Liver (tissue), 9 donors: ENCODE data around the gene DPP7. TPM values are rescaled to one million over a fixed set of nuclear protein-coding genes. Genes with fewer than 3 reads are reported as not detected.
A peak's percentile ranks its signal among the peaks of the same experiment; 100 is the strongest.

Experiments used
- DNase-seq: peaks from one replicate; pipeline ENCODE4 v3.0.0-alpha.2; 2017; ENCODE audit warnings: low spot score
- H3K27ac ChIP-seq, 2 donors: one replicate each; pipeline ENCODE4 v1.7.0; 2013; ENCODE audit warnings: inconsistent platforms in 2 of 2, low read length in 2 of 2, control low read depth in 1 of 2, low read depth in 1 of 2, mild to moderate bottlenecking in 1 of 2
- H3K27me3 ChIP-seq, 4 donors: one replicate each; pipeline versions ENCODE4 v1.6.1 to v1.7.0; 2013; ENCODE audit warnings: low read length in 3 of 4, inconsistent platforms in 1 of 4, mild to moderate bottlenecking in 1 of 4, moderate library complexity in 1 of 4; ENCODE audit not compliant: control insufficient read depth in 4 of 4, insufficient read depth in 4 of 4
- H3K36me3 ChIP-seq, 4 donors: one replicate each; pipeline versions ENCODE4 v1.6.1 to v1.7.0; 2013; ENCODE audit warnings: low read length in 3 of 4, mild to moderate bottlenecking in 3 of 4, low read depth in 1 of 4, moderate library complexity in 1 of 4; ENCODE audit not compliant: control insufficient read depth in 4 of 4, insufficient read depth in 3 of 4
- H3K4me1 ChIP-seq, 4 donors: one replicate each; pipeline versions ENCODE4 v1.6.1 to v1.7.0; 2013; ENCODE audit warnings: low read length in 3 of 4, mild to moderate bottlenecking in 3 of 4, moderate library complexity in 1 of 4; ENCODE audit not compliant: control insufficient read depth in 4 of 4, insufficient read depth in 4 of 4
- H3K4me3 ChIP-seq, 3 donors: one replicate each; pipeline versions ENCODE4 v1.6.1 to v1.7.0; 2013; ENCODE audit warnings: low read length in 3 of 3, control low read depth in 1 of 3, low read depth in 1 of 3, mild to moderate bottlenecking in 1 of 3
- H3K9ac ChIP-seq, 2 donors: one replicate each; pipeline ENCODE4 v1.7.0; 2013; ENCODE audit warnings: low read length in 2 of 2, mild to moderate bottlenecking in 2 of 2, moderate library complexity in 2 of 2, control low read depth in 1 of 2, low read depth in 1 of 2
- H3K9me3 ChIP-seq, 4 donors: one replicate each; pipeline versions ENCODE4 v1.6.1 to v1.7.0; 2013; ENCODE audit warnings: low read length in 3 of 4; ENCODE audit not compliant: control insufficient read depth in 4 of 4
- ATF3 ChIP-seq: IDR thresholded peaks from 2 replicates; pipeline ENCODE4 v1.6.1; 2016; ENCODE audit warnings: antibody characterized with exemption
- FOXA1 ChIP-seq: IDR thresholded peaks from 2 replicates; pipeline ENCODE4 v1.6.1; 2016; ENCODE audit warnings: antibody characterized with exemption
- FOXA2 ChIP-seq: IDR thresholded peaks from 2 replicates; pipeline ENCODE4 v1.6.1; 2016; ENCODE audit warnings: antibody characterized with exemption
- GABPA ChIP-seq, 2 donors: IDR thresholded peaks in 1 of 2; conservative IDR thresholded peaks in 1 of 2; 2 replicates each; pipeline ENCODE4 v1.6.1; 2016; ENCODE audit warnings: antibody characterized with exemption in 2 of 2, mild to moderate bottlenecking in 1 of 2, moderate library complexity in 1 of 2
- HNF4A ChIP-seq, 2 donors: conservative IDR thresholded peaks; 2 replicates each; pipeline ENCODE4 v1.6.1; 2016; ENCODE audit warnings: antibody characterized with exemption in 2 of 2, mild to moderate bottlenecking in 2 of 2
- HNF4G ChIP-seq: IDR thresholded peaks from 2 replicates; pipeline ENCODE4 v1.6.1; 2016; ENCODE audit warnings: antibody characterized with exemption
- JUND ChIP-seq, 2 donors: IDR thresholded peaks; 2 replicates each; pipeline ENCODE4 v1.6.1; 2016; ENCODE audit warnings: antibody characterized with exemption in 2 of 2
- NR2F2 ChIP-seq: IDR thresholded peaks from 2 replicates; pipeline ENCODE4 v1.6.1; 2016; ENCODE audit warnings: antibody characterized with exemption
- RAD21 ChIP-seq, 2 donors: IDR thresholded peaks; 2 replicates each; pipeline ENCODE4 v1.6.1; 2016; ENCODE audit warnings: antibody characterized with exemption in 2 of 2, mild to moderate bottlenecking in 2 of 2
- REST ChIP-seq: IDR thresholded peaks from 2 replicates; pipeline ENCODE4 v1.6.1; 2016; ENCODE audit warnings: antibody characterized with exemption, mild to moderate bottlenecking
- RXRA ChIP-seq, 2 donors: IDR thresholded peaks; 2 replicates each; pipeline ENCODE4 v1.6.1; 2017 to 2018; ENCODE audit warnings: antibody characterized with exemption in 2 of 2, mild to moderate bottlenecking in 1 of 2
- SP1 ChIP-seq: IDR thresholded peaks from 2 replicates; pipeline ENCODE4 v1.6.1; 2018; ENCODE audit warnings: antibody characterized with exemption, mild to moderate bottlenecking
- TAF1 ChIP-seq: conservative IDR thresholded peaks from 2 replicates; pipeline ENCODE4 v1.6.1; 2016; ENCODE audit warnings: antibody characterized with exemption, mild to moderate bottlenecking
- YY1 ChIP-seq: IDR thresholded peaks from 2 replicates; pipeline ENCODE4 v1.6.1; 2016; ENCODE audit warnings: antibody characterized with exemption, mild to moderate bottlenecking
- WGBS: extraction: QIAGEN DNeasy Blood & Tissue Kit; methylation state at CpG from one replicate; pipeline ENCODE4 v1.1.7; 2013; 5-methylcytosine and 5-hydroxymethylcytosine counted together
- polyA plus RNA-seq, 2 donors: library from polyadenylated mRNA; stranded (reverse) in 1 of 2; unstranded in 1 of 2; fragments of 200-250 nt in 1 of 2; fragments of >200 nt in 1 of 2; fragmentation: Nextera tagmentation in 1 of 2; extraction: Ambion mirVana in 1 of 2; gene quantifications; one replicate each; pipeline versions ENCODE4 v1.2.1 to v1.2.3, GENCODE V29; 2013 to 2015
- total RNA-seq, 2 donors: library from RNA; depleted of rRNA; stranded (reverse); fragments of >200 nt; gene quantifications; one replicate each; pipeline ENCODE4 v1.2.3, GENCODE V29; 2014
- TF ChIP-seq, protein P1 (sequence below): IDR thresholded peaks from 2 replicates; pipeline ENCODE4 v1.6.1; 2016; ENCODE audit warnings: antibody characterized with exemption
- TF ChIP-seq, protein P2 (sequence below): IDR thresholded peaks from 2 replicates; pipeline ENCODE4 v1.6.1; 2016; ENCODE audit warnings: antibody characterized with exemption
- TF ChIP-seq, protein P3 (sequence below): fragments of 150-350 bp; IDR thresholded peaks from 2 replicates; pipeline ENCODE4 v1.5.1; 2017; ENCODE audit warnings: improper control_type of control experiment, low read depth, low read length; ENCODE audit not compliant: missing input control
- donor health status: healthy.
- donor health status: healthy.
- donor health status: healthy.
- donor health status: healthy.
- donor health status: healthy.

DPP7 gene
- total and polyA plus RNA-seq, 4 donors = 25.0 to 71.1 (median 50.7) TPM

GRCh38 chr9:137156567-137157375 is 42.2 kb upstream of the DPP7 start:
- Histone ChIP-seq H3K9me3 (no peaks in the 10 kb centered on the region), H3K36me3 (no peaks in the 10 kb centered on the region), H3K4me3 (no peak overlapping the region), H3K4me1 (no peaks in the 10 kb centered on the region), H3K9ac (no peak overlapping the region), H3K27me3 (peaks cover 0 to 9% (median 6%) of the 10 kb centered on the region in 4 donors), H3K27ac (no peak overlapping the region)
- TF ChIP-seq HNF4A (conservative IDR thresholded peaks at IDR 0.05) (no peak), YY1 (no peak), FOXA1 (no peak), RAD21 (IDR thresholded peaks at IDR 0.05) (no peak), FOXA2 (no peak), TAF1 (no peak), JUND (IDR thresholded peaks at IDR 0.05) (no peak), GABPA (IDR thresholded peaks at IDR 0.05 in 1 of 2, conservative IDR thresholded peaks at IDR 0.05 in 1 of 2) (no peak), SP1 (no peak), HNF4G (no peak), NR2F2 (no peak), ATF3 (no peak)
- TF ChIP-seq, protein P1, sequence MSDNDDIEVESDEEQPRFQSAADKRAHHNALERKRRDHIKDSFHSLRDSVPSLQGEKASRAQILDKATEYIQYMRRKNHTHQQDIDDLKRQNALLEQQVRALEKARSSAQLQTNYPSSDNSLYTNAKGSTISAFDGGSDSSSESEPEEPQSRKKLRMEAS = no peak
- TF ChIP-seq, protein P2, sequence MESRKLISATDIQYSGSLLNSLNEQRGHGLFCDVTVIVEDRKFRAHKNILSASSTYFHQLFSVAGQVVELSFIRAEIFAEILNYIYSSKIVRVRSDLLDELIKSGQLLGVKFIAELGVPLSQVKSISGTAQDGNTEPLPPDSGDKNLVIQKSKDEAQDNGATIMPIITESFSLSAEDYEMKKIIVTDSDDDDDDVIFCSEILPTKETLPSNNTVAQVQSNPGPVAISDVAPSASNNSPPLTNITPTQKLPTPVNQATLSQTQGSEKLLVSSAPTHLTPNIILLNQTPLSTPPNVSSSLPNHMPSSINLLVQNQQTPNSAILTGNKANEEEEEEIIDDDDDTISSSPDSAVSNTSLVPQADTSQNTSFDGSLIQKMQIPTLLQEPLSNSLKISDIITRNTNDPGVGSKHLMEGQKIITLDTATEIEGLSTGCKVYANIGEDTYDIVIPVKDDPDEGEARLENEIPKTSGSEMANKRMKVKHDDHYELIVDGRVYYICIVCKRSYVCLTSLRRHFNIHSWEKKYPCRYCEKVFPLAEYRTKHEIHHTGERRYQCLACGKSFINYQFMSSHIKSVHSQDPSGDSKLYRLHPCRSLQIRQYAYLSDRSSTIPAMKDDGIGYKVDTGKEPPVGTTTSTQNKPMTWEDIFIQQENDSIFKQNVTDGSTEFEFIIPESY = no peak
- TF ChIP-seq, protein P3, sequence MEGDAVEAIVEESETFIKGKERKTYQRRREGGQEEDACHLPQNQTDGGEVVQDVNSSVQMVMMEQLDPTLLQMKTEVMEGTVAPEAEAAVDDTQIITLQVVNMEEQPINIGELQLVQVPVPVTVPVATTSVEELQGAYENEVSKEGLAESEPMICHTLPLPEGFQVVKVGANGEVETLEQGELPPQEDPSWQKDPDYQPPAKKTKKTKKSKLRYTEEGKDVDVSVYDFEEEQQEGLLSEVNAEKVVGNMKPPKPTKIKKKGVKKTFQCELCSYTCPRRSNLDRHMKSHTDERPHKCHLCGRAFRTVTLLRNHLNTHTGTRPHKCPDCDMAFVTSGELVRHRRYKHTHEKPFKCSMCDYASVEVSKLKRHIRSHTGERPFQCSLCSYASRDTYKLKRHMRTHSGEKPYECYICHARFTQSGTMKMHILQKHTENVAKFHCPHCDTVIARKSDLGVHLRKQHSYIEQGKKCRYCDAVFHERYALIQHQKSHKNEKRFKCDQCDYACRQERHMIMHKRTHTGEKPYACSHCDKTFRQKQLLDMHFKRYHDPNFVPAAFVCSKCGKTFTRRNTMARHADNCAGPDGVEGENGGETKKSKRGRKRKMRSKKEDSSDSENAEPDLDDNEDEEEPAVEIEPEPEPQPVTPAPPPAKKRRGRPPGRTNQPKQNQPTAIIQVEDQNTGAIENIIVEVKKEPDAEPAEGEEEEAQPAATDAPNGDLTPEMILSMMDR = no peak
- WGBS = 8% methylated on average over 65 of the region's 65 CpGs
- DNase-seq = peak; percentile 85

- Histone ChIP-seq H3K4me3 (no peak overlapping the region), H3K36me3 (no peaks in the 10 kb centered on the region), H3K4me1 (no peaks in the 10 kb centered on the region), H3K9me3 (no peaks in the 10 kb centered on the region), H3K9ac (no peak overlapping the region), H3K27me3 (peaks cover 0 to 9% (median 3%) of the 10 kb centered on the region in 4 donors), H3K27ac (no peak overlapping the region)
- 87% methylated on average over 7 of the region's 7 CpGs for WGBS
- no peak for DNase-seq
- TF ChIP-seq REST (no peak), SP1 (no peak), RAD21 (IDR thresholded peaks at IDR 0.05) (no peak), TAF1 (no peak), HNF4G (no peak), HNF4A (conservative IDR thresholded peaks at IDR 0.05) (no peak), JUND (IDR thresholded peaks at IDR 0.05) (no peak), RXRA (IDR thresholded peaks at IDR 0.05) (no peak)
- TF ChIP-seq, protein P1 = no peak
- TF ChIP-seq, protein P2 = no peak
- TF ChIP-seq, protein P3 = no peak
Observed at GRCh38 chr9:137152844-137153405, 38.4 kb upstream of the DPP7 start.
